DND-41 (cell line): ENCODE results near the gene OR5A2.

Experiments
- CTCF ChIP-seq: IDR thresholded peaks from 2 replicates; pipeline ENCODE4 v1.5.1; 2012; ENCODE audit warnings: borderline replicate concordance, low read length, moderate library complexity, mild to moderate bottlenecking; ENCODE audit not compliant: poor library complexity, severe bottlenecking; ENCODE audit errors: extremely low read depth
- EZH2 ChIP-seq: IDR thresholded peaks from 3 replicates; pipeline ENCODE4 v1.6.1; 2012; ENCODE audit warnings: borderline replicate concordance, low read depth, mild to moderate bottlenecking, moderate library complexity, low read length, inconsistent platforms; ENCODE audit not compliant: severe bottlenecking

GRCh38 chr11:59423835-59424234, 2.4 kb downstream of the OR5A2 start:
- TF ChIP-seq CTCF (no peak), EZH2 (no peak)
